Fibroblast of lung (primary cell): ENCODE measurements around the gene OPN4. TPM values are rescaled to one million over a fixed set of nuclear protein-coding genes. Genes with fewer than 3 reads are reported as not detected.

Experiments used
- DNase-seq, 2 donors: peaks; one replicate each; pipeline versions ENCODE4 v3.0.0 to v3.0.0-alpha.2; 2010; ENCODE audit warnings: low read depth in 2 of 2
- H2AFZ ChIP-seq: 2 replicates; pipeline ENCODE4 v1.5.1; 2012; ENCODE audit warnings: low read length, control low read depth, inconsistent platforms
- H3K27ac ChIP-seq: 2 replicates; pipeline ENCODE4 v1.5.1; 2011; ENCODE audit warnings: low read length, control low read depth; ENCODE audit not compliant: insufficient read depth
- H3K27me3 ChIP-seq: 2 replicates; pipeline ENCODE4 v1.5.1; 2011; ENCODE audit warnings: mild to moderate bottlenecking, low read length; ENCODE audit not compliant: control insufficient read depth, insufficient read depth
- H3K36me3 ChIP-seq: 2 replicates; pipeline ENCODE4 v1.5.1; 2011; ENCODE audit warnings: low read length; ENCODE audit not compliant: control insufficient read depth, insufficient read depth
- H3K4me1 ChIP-seq: 2 replicates; pipeline ENCODE4 v1.5.1; 2011; ENCODE audit warnings: low read length; ENCODE audit not compliant: control insufficient read depth, insufficient read depth; ENCODE audit errors: extremely low read depth
- H3K4me2 ChIP-seq: 2 replicates; pipeline ENCODE4 v1.5.1; 2011; ENCODE audit warnings: low read length, control low read depth; ENCODE audit not compliant: insufficient read depth; ENCODE audit errors: extremely low read depth
- H3K4me3 ChIP-seq, 4 experiments: fragments of 200-600 bp in 1 of 4; sonication (generic) in 1 of 4; replicated peaks in 1 of 4; 2 replicates each; pipeline ENCODE4 v1.5.1; 2011 to 2016; ENCODE audit warnings: low read length in 4 of 4, low read depth in 3 of 4, mild to moderate bottlenecking in 3 of 4, control low read depth in 2 of 4, inconsistent platforms in 1 of 4, mixed read lengths in 1 of 4; ENCODE audit not compliant: insufficient read depth in 1 of 4; ENCODE audit errors: control extremely low read depth in 1 of 4
- H3K79me2 ChIP-seq: 2 replicates; pipeline ENCODE4 v1.5.1; 2012; ENCODE audit warnings: mild to moderate bottlenecking, low read length, inconsistent platforms; ENCODE audit not compliant: control insufficient read depth, insufficient read depth
- H3K9ac ChIP-seq: 2 replicates; pipeline ENCODE4 v1.5.1; 2011; ENCODE audit warnings: mild to moderate bottlenecking, low read length, control low read depth; ENCODE audit not compliant: insufficient read depth
- H3K9me3 ChIP-seq: 2 replicates; pipeline ENCODE4 v1.5.1; 2012; ENCODE audit warnings: low read depth, low read length; ENCODE audit not compliant: control insufficient read depth, insufficient read depth
- H4K20me1 ChIP-seq: 2 replicates; pipeline ENCODE4 v1.5.1; 2011; ENCODE audit warnings: low read length; ENCODE audit not compliant: control insufficient read depth, insufficient read depth; ENCODE audit errors: extremely low read depth
- CTCF ChIP-seq, 2 donors: IDR thresholded peaks in 1 of 2; conservative IDR thresholded peaks in 1 of 2; 1 replicate in 1 of 2; 2 replicates in 1 of 2; pipeline ENCODE4 v1.5.1; 2011 to 2012; ENCODE audit warnings: low read length in 2 of 2, control low read depth in 1 of 2, inconsistent platforms in 1 of 2, low read depth in 1 of 2, mild to moderate bottlenecking in 1 of 2
- EZH2 ChIP-seq: IDR thresholded peaks from 2 replicates; pipeline ENCODE4 v1.5.1; 2012; ENCODE audit warnings: low read length, control low read depth, mild to moderate bottlenecking; ENCODE audit errors: missing control alignments
- polyA plus RNA-seq, 2 donors: library from polyadenylated mRNA; depleted of rRNA in 1 of 2; stranded (reverse) in 1 of 2; unstranded in 1 of 2; fragments of >200 nt; gene quantifications; 2 replicates each; pipeline ENCODE4 v1.2.1, GENCODE V29; 2011 to 2012; ENCODE audit warnings: missing spikeins in 1 of 2
- total RNA-seq: library from RNA; depleted of rRNA; stranded (reverse); fragments of >200 nt; gene quantifications from 2 replicates; pipeline ENCODE4 v1.2.1, GENCODE V29; 2014

Gene OPN4
- total and polyA plus RNA-seq, 2 donors (not counting 1 experiment from before 2014, with no cell fraction given): not detected

- H3K36me3 ChIP-seq: no peaks in the 10 kb centered on the region
- H2AFZ ChIP-seq: no peak overlapping the region
- H4K20me1 ChIP-seq: no peaks in the 10 kb centered on the region
- H3K27ac ChIP-seq: no peak overlapping the region
- no peaks in the 10 kb centered on the region for H3K9me3 ChIP-seq
- H3K79me2 ChIP-seq: no peaks in the 10 kb centered on the region
- no peaks in the 10 kb centered on the region for H3K4me1 ChIP-seq
- no peak overlapping the region for H3K4me3 ChIP-seq
- TF ChIP-seq CTCF (conservative IDR thresholded peaks at IDR 0.05 in 1 of 2, IDR thresholded peaks at IDR 0.05 in 1 of 2; ENCODE audit: low read depth in 1 of 2, low read length in 2 of 2) (no peak), EZH2 (no peak)
- no peak for DNase-seq
- H3K27me3 ChIP-seq: no peaks in the 10 kb centered on the region
- H3K4me2 ChIP-seq: no peak overlapping the region
- no peak overlapping the region for H3K9ac ChIP-seq
Observed at GRCh38 chr10:86663046-86663345, 8.6 kb downstream of the OPN4 start.

- Histone ChIP-seq H3K27ac (no peak overlapping the region), H3K4me1 (no peaks in the 10 kb centered on the region), H3K4me3 (no peak overlapping the region), H2AFZ (no peak overlapping the region), H3K36me3 (no peaks in the 10 kb centered on the region), H3K9me3 (no peaks in the 10 kb centered on the region), H3K4me2 (no peak overlapping the region), H3K79me2 (no peaks in the 10 kb centered on the region), H3K27me3 (no peaks in the 10 kb centered on the region), H4K20me1 (no peaks in the 10 kb centered on the region), H3K9ac (no peak overlapping the region)
- no peak for DNase-seq
- no peak for TF ChIP-seq CTCF (conservative IDR thresholded peaks at IDR 0.05 in 1 of 2, IDR thresholded peaks at IDR 0.05 in 1 of 2; ENCODE audit: low read depth in 1 of 2, low read length in 2 of 2)
- no peak for TF ChIP-seq EZH2
Observed at GRCh38 chr10:86663576-86664339, 9.4 kb downstream of the OPN4 start.

- no peaks in the 10 kb centered on the region for H3K27me3 ChIP-seq
- no peaks in the 10 kb centered on the region for H4K20me1 ChIP-seq
- H3K79me2 ChIP-seq: no peaks in the 10 kb centered on the region
- H3K9me3 ChIP-seq: no peaks in the 10 kb centered on the region
- no peaks in the 10 kb centered on the region for H3K36me3 ChIP-seq
- no peak overlapping the region for H3K9ac ChIP-seq
- no peak overlapping the region for H3K4me2 ChIP-seq
- TF ChIP-seq CTCF (conservative IDR thresholded peaks at IDR 0.05 in 1 of 2, IDR thresholded peaks at IDR 0.05 in 1 of 2; ENCODE audit: low read depth in 1 of 2, low read length in 2 of 2) (no peak), EZH2 (no peak)
- no peaks in the 10 kb centered on the region for H3K4me1 ChIP-seq
- H3K27ac ChIP-seq: no peak overlapping the region
- no peak for DNase-seq
- H2AFZ ChIP-seq: no peak overlapping the region
- no peak overlapping the region for H3K4me3 ChIP-seq
Observed at GRCh38 chr10:86664341-86665217, 10.2 kb downstream of the OPN4 start.
